HepG2 (cell line): Measurements from ENCODE around the gene PLEKHH3. TPM values are rescaled to one million over a fixed set of nuclear protein-coding genes. Genes with fewer than 3 reads are reported as not detected.

Experiments
- GATAD1 ChIP-seq: IDR thresholded peaks from 2 replicates; pipeline ENCODE4 v1.6.1; 2016; ENCODE audit warnings: missing genetic modification reagents, missing compliant biosample characterization
- GPN1 ChIP-seq: sonication (generic); formaldehyde crosslinking; IDR thresholded peaks from 2 replicates; pipeline ENCODE4 v1.5.1; 2020; ENCODE audit warnings: missing genetic modification reagents, borderline replicate concordance
- MIER2 ChIP-seq: IDR thresholded peaks from 2 replicates; pipeline ENCODE4 v1.6.1; 2016; ENCODE audit warnings: missing biosample characterization, missing genetic modification reagents
- NR2F6 ChIP-seq, 2 experiments: IDR thresholded peaks; 2 replicates each; pipeline ENCODE4 v1.6.1; 2016; ENCODE audit warnings: antibody characterized with exemption in 1 of 2, mild to moderate bottlenecking in 1 of 2
- NR3C1 ChIP-seq: sonication (generic); formaldehyde crosslinking; IDR thresholded peaks from 2 replicates; pipeline ENCODE4 v1.4.0; 2020; ENCODE audit warnings: missing genetic modification reagents
- POLR2AphosphoS5 ChIP-seq: IDR thresholded peaks from 2 replicates; pipeline ENCODE4 v1.6.1; 2012; ENCODE audit warnings: low read depth, low read length
- PRMT3 ChIP-seq: sonication (generic); formaldehyde crosslinking; IDR thresholded peaks from 2 replicates; pipeline ENCODE4 v1.8.1; 2022; ENCODE audit warnings: low read depth, mild to moderate bottlenecking, moderate library complexity, missing genetic modification reagents, borderline replicate concordance
- RBM22 ChIP-seq: fragments of 200-400 bp; formaldehyde crosslinking; optimal IDR thresholded peaks from 2 replicates; pipeline ENCODE3; 2017; ENCODE audit warnings: mild to moderate bottlenecking, low read length, moderate library complexity
- REL ChIP-seq: sonication (generic); formaldehyde crosslinking; conservative IDR thresholded peaks from 2 replicates; pipeline ENCODE4 v1.8.0; 2022; ENCODE audit warnings: mild to moderate bottlenecking, missing genetic modification reagents, moderate library complexity
- SATB2 ChIP-seq: sonication (generic); formaldehyde crosslinking; IDR thresholded peaks from 2 replicates; pipeline ENCODE4 v1.5.0; 2020; ENCODE audit warnings: missing genetic modification reagents
- ZBTB44 ChIP-seq: sonication (generic); formaldehyde crosslinking; IDR thresholded peaks from 2 replicates; pipeline ENCODE4 v1.4.0; 2020; ENCODE audit warnings: missing genetic modification reagents
- ZNF484 ChIP-seq: sonication (generic); formaldehyde crosslinking; IDR thresholded peaks from 2 replicates; pipeline ENCODE4 v1.5.1; 2020; ENCODE audit warnings: mild to moderate bottlenecking, low read depth, missing genetic modification reagents, borderline replicate concordance
- ZNF704 ChIP-seq: sonication (generic); formaldehyde crosslinking; IDR thresholded peaks from 2 replicates; pipeline ENCODE4 v1.8.1; 2023; ENCODE audit warnings: mild to moderate bottlenecking, inconsistent platforms, moderate library complexity, missing genetic modification reagents, borderline replicate concordance
- ZNF713 ChIP-seq: sonication (generic); formaldehyde crosslinking; IDR thresholded peaks from 2 replicates; pipeline ENCODE4 v1.4.0; 2020; ENCODE audit warnings: mild to moderate bottlenecking, missing genetic modification reagents
- polyA plus RNA-seq, 8 experiments: library from polyadenylated mRNA; depleted of rRNA in 3 of 8; stranded (reverse) in 7 of 8; unstranded in 1 of 8; fragments of >200 nt; fragmentation: Illumina TruSeq in 4 of 8; extraction: Trizol in 4 of 8; gene quantifications; 2 replicates each; pipeline versions ENCODE4 v1.2.1 to v1.2.3, GENCODE V29; 2011 to 2016; ENCODE audit warnings: low read depth in 4 of 8, missing spikeins in 1 of 8, mixed read lengths in 1 of 8; ENCODE audit not compliant: insufficient read depth in 1 of 8
- total RNA-seq, 5 experiments: library from RNA; depleted of rRNA; stranded (reverse); fragments of >200 nt; fragmentation: Illumina TruSeq; extraction: Trizol; gene quantifications; 2 replicates each; pipeline ENCODE4 v1.2.3, GENCODE V29; 2016; ENCODE audit warnings: low read depth in 1 of 5
- TF ChIP-seq, protein P1 (sequence below): sonication (generic); formaldehyde crosslinking; IDR thresholded peaks from 2 replicates; pipeline ENCODE4 v1.8.0; 2022; ENCODE audit warnings: missing genetic modification reagents, mild to moderate bottlenecking, borderline replicate concordance
- TF ChIP-seq, protein P2 (sequence below): sonication (generic); formaldehyde crosslinking; IDR thresholded peaks from 2 replicates; pipeline ENCODE4 v1.5.1; 2020; ENCODE audit warnings: mild to moderate bottlenecking, missing genetic modification reagents, moderate library complexity
- TF ChIP-seq, protein P3 (sequence below): fragments of 450-650 bp; IDR thresholded peaks from 2 replicates; pipeline ENCODE4 v1.6.1; 2016

PLEKHH3 gene
- total and polyA plus RNA-seq, 2 of the 13 experiments (the other 11 are each of a cell fraction or from before 2014, with no cell fraction given) = 6.0 to 19.9 TPM

- TF ChIP-seq ZNF713 (CRISPR knock-in tag) (no peak), REL (CRISPR knock-in tag) (no peak), SATB2 (CRISPR knock-in tag) (no peak), ZNF704 (0 out of 2 replicates have a peak, but pooled peaks have one; percentile 39), RBM22 (no peak), ZNF484 (CRISPR knock-in tag) (no peak), GPN1 (CRISPR knock-in tag) (no peak; the same call in 1 of the 2 replicates), MIER2 (no peak), NR3C1 (CRISPR knock-in tag) (no peak), PRMT3 (CRISPR knock-in tag) (no peak), ZBTB44 (CRISPR knock-in tag) (no peak), NR2F6 (IDR thresholded peaks at IDR 0.05) (no peak), NR2F6 (CRISPR knock-in tag; IDR thresholded peaks at IDR 0.05) (no peak; the same call in 1 of the 2 replicates), POLR2AphosphoS5 (peak; percentile 74), GATAD1 (0 out of 2 replicates have a peak, but pooled peaks have one; percentile 14)
- TF ChIP-seq, protein P1, sequence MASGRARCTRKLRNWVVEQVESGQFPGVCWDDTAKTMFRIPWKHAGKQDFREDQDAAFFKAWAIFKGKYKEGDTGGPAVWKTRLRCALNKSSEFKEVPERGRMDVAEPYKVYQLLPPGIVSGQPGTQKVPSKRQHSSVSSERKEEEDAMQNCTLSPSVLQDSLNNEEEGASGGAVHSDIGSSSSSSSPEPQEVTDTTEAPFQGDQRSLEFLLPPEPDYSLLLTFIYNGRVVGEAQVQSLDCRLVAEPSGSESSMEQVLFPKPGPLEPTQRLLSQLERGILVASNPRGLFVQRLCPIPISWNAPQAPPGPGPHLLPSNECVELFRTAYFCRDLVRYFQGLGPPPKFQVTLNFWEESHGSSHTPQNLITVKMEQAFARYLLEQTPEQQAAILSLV (CRISPR knock-in tag) = peak; percentile 49; the same call in 1 of the 2 replicates
- TF ChIP-seq, protein P2, sequence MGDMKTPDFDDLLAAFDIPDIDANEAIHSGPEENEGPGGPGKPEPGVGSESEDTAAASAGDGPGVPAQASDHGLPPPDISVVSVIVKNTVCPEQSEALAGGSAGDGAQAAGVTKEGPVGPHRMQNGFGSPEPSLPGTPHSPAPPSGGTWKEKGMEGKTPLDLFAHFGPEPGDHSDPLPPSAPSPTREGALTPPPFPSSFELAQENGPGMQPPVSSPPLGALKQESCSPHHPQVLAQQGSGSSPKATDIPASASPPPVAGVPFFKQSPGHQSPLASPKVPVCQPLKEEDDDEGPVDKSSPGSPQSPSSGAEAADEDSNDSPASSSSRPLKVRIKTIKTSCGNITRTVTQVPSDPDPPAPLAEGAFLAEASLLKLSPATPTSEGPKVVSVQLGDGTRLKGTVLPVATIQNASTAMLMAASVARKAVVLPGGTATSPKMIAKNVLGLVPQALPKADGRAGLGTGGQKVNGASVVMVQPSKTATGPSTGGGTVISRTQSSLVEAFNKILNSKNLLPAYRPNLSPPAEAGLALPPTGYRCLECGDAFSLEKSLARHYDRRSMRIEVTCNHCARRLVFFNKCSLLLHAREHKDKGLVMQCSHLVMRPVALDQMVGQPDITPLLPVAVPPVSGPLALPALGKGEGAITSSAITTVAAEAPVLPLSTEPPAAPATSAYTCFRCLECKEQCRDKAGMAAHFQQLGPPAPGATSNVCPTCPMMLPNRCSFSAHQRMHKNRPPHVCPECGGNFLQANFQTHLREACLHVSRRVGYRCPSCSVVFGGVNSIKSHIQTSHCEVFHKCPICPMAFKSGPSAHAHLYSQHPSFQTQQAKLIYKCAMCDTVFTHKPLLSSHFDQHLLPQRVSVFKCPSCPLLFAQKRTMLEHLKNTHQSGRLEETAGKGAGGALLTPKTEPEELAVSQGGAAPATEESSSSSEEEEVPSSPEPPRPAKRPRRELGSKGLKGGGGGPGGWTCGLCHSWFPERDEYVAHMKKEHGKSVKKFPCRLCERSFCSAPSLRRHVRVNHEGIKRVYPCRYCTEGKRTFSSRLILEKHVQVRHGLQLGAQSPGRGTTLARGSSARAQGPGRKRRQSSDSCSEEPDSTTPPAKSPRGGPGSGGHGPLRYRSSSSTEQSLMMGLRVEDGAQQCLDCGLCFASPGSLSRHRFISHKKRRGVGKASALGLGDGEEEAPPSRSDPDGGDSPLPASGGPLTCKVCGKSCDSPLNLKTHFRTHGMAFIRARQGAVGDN (CRISPR knock-in tag) = peak; percentile 86
- TF ChIP-seq, protein P3, sequence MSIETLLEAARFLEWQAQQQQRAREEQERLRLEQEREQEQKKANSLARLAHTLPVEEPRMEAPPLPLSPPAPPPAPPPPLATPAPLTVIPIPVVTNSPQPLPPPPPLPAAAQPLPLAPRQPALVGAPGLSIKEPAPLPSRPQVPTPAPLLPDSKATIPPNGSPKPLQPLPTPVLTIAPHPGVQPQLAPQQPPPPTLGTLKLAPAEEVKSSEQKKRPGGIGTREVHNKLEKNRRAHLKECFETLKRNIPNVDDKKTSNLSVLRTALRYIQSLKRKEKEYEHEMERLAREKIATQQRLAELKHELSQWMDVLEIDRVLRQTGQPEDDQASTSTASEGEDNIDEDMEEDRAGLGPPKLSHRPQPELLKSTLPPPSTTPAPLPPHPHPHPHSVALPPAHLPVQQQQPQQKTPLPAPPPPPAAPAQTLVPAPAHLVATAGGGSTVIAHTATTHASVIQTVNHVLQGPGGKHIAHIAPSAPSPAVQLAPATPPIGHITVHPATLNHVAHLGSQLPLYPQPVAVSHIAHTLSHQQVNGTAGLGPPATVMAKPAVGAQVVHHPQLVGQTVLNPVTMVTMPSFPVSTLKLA = no peak
These were observed 6.1 kb upstream of the PLEKHH3 start (continued) for GRCh38 chr17:42682722-42683403.
